Caco-2 (cell line): Measurements from ENCODE around the gene FGF1. TPM values are rescaled to one million over a fixed set of nuclear protein-coding genes. Genes with fewer than 3 reads are reported as not detected.

Experiments used
- BruUV-seq: library from RNA; stranded (reverse); fragments of 400-500 nt; replicated peaks from 2 replicates; lab custom pipeline; 2021; lab: Mats Ljungman, UMichigan
- CTCF ChIA-PET: fragments of 300-600 bp; sonication (Branson Sonifier 250); formaldehyde crosslinking; loops from one replicate; lab custom pipeline; 2022; ENCODE audit warnings: antibody characterized with exemption; lab: Charles Lee
- POLR2A ChIA-PET: fragments of 300-600 bp; sonication (Branson Sonifier 250); formaldehyde crosslinking; loops from one replicate; lab custom pipeline; 2022; ENCODE audit warnings: antibody characterized with exemption; lab: Charles Lee
- DNase-seq, 2 experiments: peaks; one replicate each; pipeline versions ENCODE4 v3.0.0 to v3.0.0-alpha.2; 2020 to 2022
- H3K27me3 ChIP-seq: replicated peaks from 2 replicates; pipeline ENCODE4 v1.6.0; 2011; ENCODE audit warnings: low read length; ENCODE audit not compliant: control insufficient read depth, insufficient read depth
- H3K36me3 ChIP-seq: 2 replicates; pipeline ENCODE4 v1.5.1; 2011; ENCODE audit warnings: low read length; ENCODE audit not compliant: control insufficient read depth, insufficient read depth
- H3K4me1 ChIP-seq: fragments of 250-450 bp; sonication (Bioruptor Pico); 2 replicates; pipeline ENCODE4 v1.5.1; 2020; ENCODE audit warnings: mild to moderate bottlenecking
- H3K4me3 ChIP-seq: 2 replicates; pipeline ENCODE4 v1.5.1; 2011; ENCODE audit warnings: low read depth, mild to moderate bottlenecking, control low read depth, low read length
- H3K9me3 ChIP-seq: fragments of 250-450 bp; sonication (Bioruptor Pico); 2 replicates; pipeline ENCODE4 v1.5.1; 2020; ENCODE audit warnings: mild to moderate bottlenecking, moderate library complexity
- H3K27ac Mint-ChIP-seq: one replicate; pipeline ENCODE4 v1.8.0; 2022; ENCODE audit warnings: mixed read lengths; ENCODE audit not compliant: unreplicated experiment
- H3K27me3 Mint-ChIP-seq: one replicate; pipeline ENCODE4 v1.8.0; 2022; ENCODE audit warnings: mixed read lengths; ENCODE audit not compliant: insufficient read depth, unreplicated experiment
- H3K36me3 Mint-ChIP-seq: one replicate; pipeline ENCODE4 v1.8.0; 2022; ENCODE audit warnings: mild to moderate bottlenecking, mixed read lengths; ENCODE audit not compliant: insufficient read depth, unreplicated experiment
- H3K4me1 Mint-ChIP-seq: one replicate; pipeline ENCODE4 v1.8.0; 2022; ENCODE audit warnings: low read depth, mixed read lengths; ENCODE audit not compliant: unreplicated experiment
- H3K4me3 Mint-ChIP-seq: one replicate; pipeline ENCODE4 v1.8.0; 2022; ENCODE audit warnings: mild to moderate bottlenecking, moderate library complexity, mixed read lengths; ENCODE audit not compliant: unreplicated experiment
- H3K9me3 Mint-ChIP-seq: one replicate; pipeline ENCODE4 v1.8.0; 2022; ENCODE audit warnings: mixed read lengths; ENCODE audit not compliant: unreplicated experiment
- intact Hi-C: fragments of 100-400 bp; cut with micrococcal nuclease; formaldehyde crosslinking; loops from one replicate; pipeline ENCODE4 v1.10.0; 2022; ENCODE audit not compliant: unreplicated experiment
- total RNA-seq: library from RNA; stranded (reverse); gene quantifications from 2 replicates; pipeline ENCODE4 v1.2.3, GENCODE V29; 2022
- TF ChIP-seq, protein P1 (sequence below), 2 experiments: fragments of 200-600 bp in 1 of 2; IDR thresholded peaks; 1 replicate in 1 of 2; 2 replicates in 1 of 2; pipeline versions ENCODE4 v1.5.1 to v1.8.0; 2011 to 2022; ENCODE audit warnings: antibody characterized with exemption in 1 of 2, control low read depth in 1 of 2, inconsistent platforms in 1 of 2, low read depth in 1 of 2, low read length in 1 of 2, mild to moderate bottlenecking in 1 of 2, moderate library complexity in 1 of 2; ENCODE audit not compliant: insufficient read depth in 1 of 2, severe bottlenecking in 1 of 2, unreplicated experiment in 1 of 2

Gene FGF1
- total RNA-seq, 1 experiment from 2014 or later: not detected

GRCh38 chr5:142722146-142722545 lies 36.3 kb upstream of the FGF1 start:
- no peaks in the 10 kb centered on the region for H3K9me3 Mint-ChIP-seq
- Histone ChIP-seq H3K9me3 (no peaks in the 10 kb centered on the region), H3K36me3 (no peaks in the 10 kb centered on the region), H3K4me3 (no peak overlapping the region), H3K4me1 (peaks cover 23% of the 10 kb centered on the region), H3K27me3 (no peaks in the 10 kb centered on the region)
- H3K27me3 Mint-ChIP-seq: no peaks in the 10 kb centered on the region
- TF ChIP-seq, protein P1, sequence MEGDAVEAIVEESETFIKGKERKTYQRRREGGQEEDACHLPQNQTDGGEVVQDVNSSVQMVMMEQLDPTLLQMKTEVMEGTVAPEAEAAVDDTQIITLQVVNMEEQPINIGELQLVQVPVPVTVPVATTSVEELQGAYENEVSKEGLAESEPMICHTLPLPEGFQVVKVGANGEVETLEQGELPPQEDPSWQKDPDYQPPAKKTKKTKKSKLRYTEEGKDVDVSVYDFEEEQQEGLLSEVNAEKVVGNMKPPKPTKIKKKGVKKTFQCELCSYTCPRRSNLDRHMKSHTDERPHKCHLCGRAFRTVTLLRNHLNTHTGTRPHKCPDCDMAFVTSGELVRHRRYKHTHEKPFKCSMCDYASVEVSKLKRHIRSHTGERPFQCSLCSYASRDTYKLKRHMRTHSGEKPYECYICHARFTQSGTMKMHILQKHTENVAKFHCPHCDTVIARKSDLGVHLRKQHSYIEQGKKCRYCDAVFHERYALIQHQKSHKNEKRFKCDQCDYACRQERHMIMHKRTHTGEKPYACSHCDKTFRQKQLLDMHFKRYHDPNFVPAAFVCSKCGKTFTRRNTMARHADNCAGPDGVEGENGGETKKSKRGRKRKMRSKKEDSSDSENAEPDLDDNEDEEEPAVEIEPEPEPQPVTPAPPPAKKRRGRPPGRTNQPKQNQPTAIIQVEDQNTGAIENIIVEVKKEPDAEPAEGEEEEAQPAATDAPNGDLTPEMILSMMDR (IDR thresholded peaks at IDR 0.05; ENCODE audit: insufficient read depth in 1 of 2, low read depth in 1 of 2, low read length in 1 of 2, severe bottlenecking in 1 of 2, unreplicated experiment in 1 of 2): no peak
- CTCF ChIA-PET: interaction anchor here (1.9 to 3.1 kb wide), 3 partner anchors 9 to 48 kb away, joined by 4 to 15 read pairs (median 14); partner anchors contain the start of gene ARHGAP26
- intact Hi-C loops: no loop called here
- POLR2A ChIA-PET: interaction anchor here (0.7 kb wide), 1 partner anchor 300 kb away, joined by 3 read pairs; no protein-coding TSS in a partner anchor
- no peak overlapping the region for H3K27ac Mint-ChIP-seq
- peaks cover 33% of the 10 kb centered on the region for H3K4me1 Mint-ChIP-seq
- no peak for DNase-seq
- BruUV-seq: no TSS peak
- H3K36me3 Mint-ChIP-seq: peaks cover 5% of the 10 kb centered on the region
- H3K4me3 Mint-ChIP-seq: no peak overlapping the region

GRCh38 chr5:142720641-142721271 lies 34.9 kb upstream of the FGF1 start:
- Histone ChIP-seq H3K4me1 (peaks cover 23% of the 10 kb centered on the region), H3K9me3 (no peaks in the 10 kb centered on the region), H3K4me3 (no peak overlapping the region), H3K27me3 (no peaks in the 10 kb centered on the region), H3K36me3 (no peaks in the 10 kb centered on the region)
- TSS peak; percentile 67 for BruUV-seq
- DNase-seq: peak; percentile 70 to 71
- ChIA-PET CTCF (interaction anchor here (0.8 to 3.1 kb wide), 8 partner anchors 8 to 168 kb away, joined by 3 to 23 read pairs (median 4); partner anchors contain the start of gene ARHGAP26), POLR2A (interaction anchor here (0.8 kb wide), 1 partner anchor 50 kb away, joined by 3 read pairs; the partner anchor contains the start of gene ARHGAP26)
- intact Hi-C loops: loop anchor here (1.0 kb wide), 1 partner anchor 20 kb away; no protein-coding TSS in a partner anchor
- peak overlapping the region; percentile 55 for H3K4me3 Mint-ChIP-seq
- TF ChIP-seq, protein P1 (IDR thresholded peaks at IDR 0.05; ENCODE audit: insufficient read depth in 1 of 2, low read depth in 1 of 2, low read length in 1 of 2, severe bottlenecking in 1 of 2, unreplicated experiment in 1 of 2): no peak
- no peaks in the 10 kb centered on the region for H3K9me3 Mint-ChIP-seq
- no peaks in the 10 kb centered on the region for H3K36me3 Mint-ChIP-seq
- peak overlapping the region; percentile 87 for H3K27ac Mint-ChIP-seq
- peaks cover 27% of the 10 kb centered on the region for H3K4me1 Mint-ChIP-seq
- no peaks in the 10 kb centered on the region for H3K27me3 Mint-ChIP-seq

DNA sequence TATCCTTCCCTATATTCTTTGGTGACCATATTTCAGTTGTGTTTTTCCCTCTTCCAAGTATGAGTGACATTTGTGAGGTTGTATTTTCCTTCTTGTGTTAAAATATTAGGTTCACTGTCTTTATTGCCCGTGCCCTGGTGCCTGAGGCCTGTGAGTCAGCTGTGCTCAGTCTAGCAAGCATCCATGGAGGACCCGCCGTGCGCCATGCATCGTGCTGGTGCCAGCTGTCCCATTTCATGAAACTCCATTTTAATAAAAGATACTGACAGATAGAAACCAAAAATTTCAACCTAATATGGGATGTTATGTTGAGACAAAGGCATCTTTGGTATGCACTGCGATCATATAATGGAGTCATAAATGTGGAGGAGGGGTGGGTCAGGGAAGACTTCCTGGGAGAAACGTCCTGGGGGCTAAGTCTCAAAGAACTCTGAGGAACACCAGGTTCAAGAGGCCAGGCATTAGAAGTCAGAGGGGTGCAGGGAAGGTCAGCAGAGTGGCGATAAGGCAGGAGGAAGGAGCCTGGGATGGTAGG lies 34.0 kb upstream of the FGF1 start:
- intact Hi-C loops: loop anchor here (1.0 to 10.0 kb wide), 2 partner anchors 20 to 685 kb away; partner anchors contain the start of gene NR3C1
- Mint-ChIP-seq H3K4me1 (peaks cover 27% of the 10 kb centered on the region), H3K27ac (peak overlapping the region; percentile 87), H3K9me3 (no peaks in the 10 kb centered on the region), H3K27me3 (no peaks in the 10 kb centered on the region), H3K4me3 (peak overlapping the region; percentile 55), H3K36me3 (no peaks in the 10 kb centered on the region)
- ChIA-PET CTCF (interaction anchor here (0.8 to 2.7 kb wide), 4 partner anchors 29 to 168 kb away, joined by 3 to 23 read pairs (median 9); no protein-coding TSS in a partner anchor), POLR2A (interaction anchor here (0.8 kb wide), 1 partner anchor 51 kb away, joined by 3 read pairs; the partner anchor contains the start of gene ARHGAP26)
- Histone ChIP-seq H3K4me1 (peaks cover 23% of the 10 kb centered on the region), H3K9me3 (no peaks in the 10 kb centered on the region), H3K4me3 (no peak overlapping the region), H3K27me3 (no peaks in the 10 kb centered on the region), H3K36me3 (no peaks in the 10 kb centered on the region)
- no TSS peak for BruUV-seq
- DNase-seq: peak in 1 of 2 experiments; percentile 46
- TF ChIP-seq, protein P1 (IDR thresholded peaks at IDR 0.05; ENCODE audit: insufficient read depth in 1 of 2, low read depth in 1 of 2, low read length in 1 of 2, severe bottlenecking in 1 of 2, unreplicated experiment in 1 of 2): no peak
